GM19043 (cell line): Measurements from ENCODE around the gene SSX7.
"Not testable (repeated sequence)": the region's sequence is repeated elsewhere in the genome, so short reads cannot be mapped to it uniquely, and the experiment has no call there.

ENCODE experiments used
- ATAC-seq: cut with Tn5 transposase; IDR thresholded peaks from one replicate; pipeline ENCODE4 v1.9.1; 2021; ENCODE audit warnings: low read depth; ENCODE audit not compliant: unreplicated experiment

Gene SSX7, protein sequence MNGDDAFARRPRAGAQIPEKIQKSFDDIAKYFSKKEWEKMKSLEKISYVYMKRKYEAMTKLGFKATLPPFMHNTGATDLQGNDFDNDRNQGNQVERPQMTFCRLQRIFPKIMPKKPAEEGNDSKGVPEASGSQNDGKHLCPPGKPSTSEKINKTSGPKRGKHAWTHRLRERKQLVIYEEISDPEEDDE

DNA sequence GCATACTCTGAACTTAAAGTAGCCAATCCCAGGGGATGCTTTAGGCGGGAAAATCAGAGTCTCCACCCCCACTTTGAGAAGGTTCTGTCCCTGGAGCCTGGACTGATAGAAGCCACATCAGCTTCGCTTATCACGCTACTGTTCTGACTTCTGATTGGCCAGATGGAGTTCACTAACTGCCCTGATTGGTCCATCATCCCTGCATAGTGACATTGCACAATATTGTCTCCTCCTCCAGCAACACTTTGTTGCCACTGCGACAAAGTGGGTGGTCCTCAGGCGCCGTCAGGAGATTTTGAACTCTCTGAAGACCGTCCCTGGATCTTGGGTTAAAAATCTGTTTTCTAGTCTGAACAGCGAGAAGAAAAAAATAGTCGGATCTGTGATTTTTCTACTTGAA lies at the start of gene SSX7:
Gene SSX7, minus strand, starts transcription at position 101 of the 400 bp plus-strand sequence. CDS start 1,428 bp downstream, outside the sequence.
- ATAC-seq: not testable (repeated sequence)

DNA sequence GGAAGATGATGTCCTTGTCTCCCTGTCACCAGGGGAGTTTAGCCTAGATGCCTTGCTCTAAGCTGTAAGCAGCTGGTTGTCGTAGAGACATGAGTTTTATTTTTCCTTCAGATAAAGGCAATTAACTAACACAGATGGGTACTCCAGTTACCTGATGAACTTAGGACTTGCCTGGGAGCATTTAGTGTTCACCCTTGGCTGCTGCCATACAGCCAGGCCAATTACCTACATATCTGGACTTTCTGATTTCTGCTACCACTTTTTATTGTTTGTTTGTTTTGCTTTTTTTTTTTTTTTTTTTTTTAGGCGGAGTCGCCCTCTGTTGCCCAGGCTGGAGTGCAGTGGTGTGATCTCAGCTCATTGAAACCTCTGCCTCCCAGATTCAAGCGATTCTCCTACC lies 37.3 kb upstream of the SSX7 start:
- ATAC-seq: not testable (repeated sequence)

DNA sequence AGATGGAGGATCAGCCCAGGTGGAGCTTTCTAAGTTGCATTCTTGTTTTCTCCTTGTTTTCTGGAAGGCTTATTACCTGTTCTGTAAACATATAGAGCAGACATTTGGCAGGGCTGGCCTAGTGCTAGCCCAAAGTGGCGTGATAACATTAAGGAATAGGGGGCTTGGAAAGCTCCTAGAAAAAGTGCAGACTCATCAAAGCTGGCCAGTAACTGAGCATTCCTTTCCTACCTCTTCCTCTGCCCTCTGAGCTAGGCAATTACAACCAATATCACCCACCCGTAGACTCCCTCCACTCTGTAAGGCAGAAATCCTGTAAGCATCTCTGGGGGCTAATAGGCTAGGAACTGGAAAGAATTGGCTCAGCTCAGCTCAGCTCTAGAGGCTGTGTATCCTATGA lies 7.5 kb upstream of the SSX7 start:
- not testable (repeated sequence) for ATAC-seq

DNA sequence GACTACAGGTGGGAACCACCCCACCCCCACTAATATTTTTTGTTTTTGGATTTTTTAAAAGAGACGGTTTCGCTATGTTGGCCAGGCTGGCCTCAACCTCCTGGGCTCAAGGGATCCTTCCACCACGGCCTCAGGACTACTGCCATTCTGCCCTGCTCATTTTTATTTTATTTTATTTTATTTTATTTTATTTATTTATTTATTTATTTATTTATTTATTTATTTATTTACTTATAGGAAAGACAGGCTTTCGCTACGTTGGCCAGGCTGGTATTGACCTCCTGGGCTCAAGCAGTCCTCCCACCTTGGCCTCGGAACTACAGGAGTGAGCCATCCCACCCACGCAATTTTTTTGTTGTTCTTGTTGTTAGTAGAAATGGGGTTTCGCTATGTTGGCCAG lies 775 bp upstream of the SSX7 start:
- not testable (repeated sequence) for ATAC-seq

DNA sequence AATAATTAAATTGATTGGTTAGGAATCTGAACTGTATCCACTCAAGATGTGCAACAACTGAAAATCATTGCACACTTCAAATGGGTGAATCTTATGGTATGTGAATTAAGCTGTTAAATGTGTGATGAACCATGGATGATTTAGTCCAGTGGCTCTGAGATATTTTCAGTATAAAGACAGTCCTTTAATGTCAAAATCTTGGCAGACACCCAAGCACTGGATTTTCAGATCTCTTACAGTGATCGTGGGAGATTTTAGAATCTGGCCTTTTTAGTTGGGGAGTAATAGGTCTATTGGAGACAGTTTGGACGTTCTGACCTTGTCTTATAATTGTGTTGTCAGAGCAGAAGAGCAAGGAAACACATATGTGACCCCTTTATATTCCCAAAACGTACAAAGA lies 4.0 kb downstream of the SSX7 start:
- ATAC-seq: not testable (repeated sequence)

DNA sequence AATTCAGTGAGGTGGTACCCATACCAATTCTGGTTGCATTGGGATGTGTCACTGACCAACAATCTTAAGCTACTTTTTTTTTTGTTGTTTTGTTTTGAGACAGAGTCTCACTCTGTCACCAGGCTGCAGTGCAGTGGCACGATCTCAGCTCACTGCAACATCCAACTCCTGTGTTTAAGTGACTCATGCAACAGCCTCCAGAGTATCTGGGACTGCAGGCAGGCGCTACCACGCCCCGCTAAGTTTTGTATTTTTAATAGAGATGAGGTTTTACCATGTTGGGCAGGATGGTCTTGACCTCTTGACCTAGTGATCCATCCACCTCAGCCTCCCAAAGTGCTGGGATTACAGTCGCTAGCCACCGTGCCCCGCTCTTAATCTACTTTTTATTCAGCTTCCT lies 5.7 kb downstream of the SSX7 start:
- ATAC-seq: not testable (repeated sequence)

DNA sequence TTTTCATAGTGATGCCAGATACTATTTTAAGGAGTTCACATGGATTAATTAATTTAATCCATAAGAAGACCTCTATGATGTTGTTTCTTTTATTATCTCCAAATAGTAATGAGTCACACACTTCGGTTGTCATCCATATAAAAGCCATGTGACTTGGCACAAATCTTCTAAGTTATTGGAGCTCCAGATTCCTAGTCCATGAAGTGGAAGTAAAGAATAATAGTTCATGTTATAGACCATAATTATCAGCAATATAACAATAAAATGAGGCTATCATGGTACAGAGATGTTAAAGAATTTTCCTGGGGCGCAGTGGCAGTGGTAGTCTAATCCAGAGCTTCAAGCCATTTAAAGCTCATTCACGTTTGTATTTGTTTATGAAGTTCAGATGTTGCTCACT lies 26.2 kb downstream of the SSX7 start:
- ATAC-seq: not testable (repeated sequence)

DNA sequence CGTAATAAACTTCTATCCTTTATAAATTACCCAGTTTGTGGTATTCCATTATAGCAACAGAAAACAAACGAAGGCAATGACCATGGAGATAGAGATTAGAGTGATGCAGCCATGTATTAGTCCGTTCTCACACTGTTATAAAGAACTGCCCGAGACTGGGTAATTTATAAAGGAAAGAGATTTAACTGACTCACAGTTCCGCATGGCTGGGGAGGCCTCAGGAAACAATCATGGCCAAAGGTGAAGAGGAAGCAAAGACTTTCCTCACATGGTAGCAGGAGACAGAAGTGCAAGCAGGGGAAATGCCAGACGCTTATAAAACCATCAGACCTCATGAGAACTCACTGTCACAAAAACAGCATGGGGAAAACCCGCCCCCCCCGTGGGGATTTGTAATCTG lies 34.0 kb downstream of the SSX7 start:
- not testable (repeated sequence) for ATAC-seq

DNA sequence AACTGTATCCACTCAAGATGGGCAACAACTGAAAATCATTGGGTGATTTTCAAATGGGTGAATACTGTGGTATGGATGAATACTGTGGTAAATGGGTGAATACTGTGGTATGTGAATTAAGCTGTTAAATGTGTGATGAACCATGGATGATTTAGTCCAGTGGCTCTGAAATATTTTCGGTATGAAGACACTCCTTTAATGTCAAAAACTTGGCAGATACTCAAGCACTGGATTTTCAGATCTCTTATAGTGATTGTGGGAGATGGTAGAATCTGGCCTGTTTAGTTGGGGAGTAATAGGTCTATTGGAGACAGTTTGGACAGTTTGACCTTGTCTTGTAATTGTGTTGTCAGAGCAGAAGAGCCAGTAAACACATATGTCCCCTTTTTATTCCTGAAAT lies 45.7 kb downstream of the SSX7 start:
- ATAC-seq: no peak

DNA sequence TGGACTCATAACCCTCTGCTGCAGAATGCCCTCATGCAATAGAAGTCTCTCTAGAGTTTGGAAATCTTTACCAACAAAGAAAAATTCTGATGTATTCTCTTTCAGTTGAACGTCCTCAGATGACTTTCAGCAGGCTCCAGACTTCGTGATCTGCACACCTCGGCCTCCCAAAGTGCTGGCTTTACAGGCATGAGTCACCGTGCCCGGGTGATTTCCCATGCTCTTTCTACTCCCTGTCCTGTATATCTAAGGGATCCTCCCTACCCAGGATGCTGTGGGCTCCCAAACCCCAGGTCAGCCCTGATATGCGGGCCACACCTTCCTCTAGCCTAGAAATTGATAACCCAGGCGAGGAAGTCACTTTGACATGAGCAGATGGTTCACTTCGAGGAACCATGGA lies 51.5 kb downstream of the SSX7 start:
- ATAC-seq: not testable (repeated sequence)

DNA sequence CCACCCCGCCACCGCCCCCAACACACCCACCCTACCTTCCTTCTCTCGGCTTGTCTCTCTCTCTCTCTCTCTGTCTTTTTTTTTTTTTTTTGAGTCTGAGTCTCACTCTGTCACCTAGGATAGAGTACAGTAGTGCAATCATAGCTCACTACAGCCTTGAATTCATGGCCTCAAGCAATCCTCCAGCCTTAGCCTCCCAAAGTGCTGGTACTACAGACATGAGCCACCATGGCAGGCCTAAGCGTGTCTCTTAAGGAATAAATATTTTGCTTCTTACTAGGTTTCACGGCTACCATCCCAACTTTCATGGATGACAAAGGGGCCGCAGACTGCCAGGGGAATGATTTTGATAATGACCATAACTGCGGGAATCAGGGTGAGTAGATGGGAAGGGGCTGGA lies 55.8 kb downstream of the SSX7 start:
- no peak for ATAC-seq

DNA sequence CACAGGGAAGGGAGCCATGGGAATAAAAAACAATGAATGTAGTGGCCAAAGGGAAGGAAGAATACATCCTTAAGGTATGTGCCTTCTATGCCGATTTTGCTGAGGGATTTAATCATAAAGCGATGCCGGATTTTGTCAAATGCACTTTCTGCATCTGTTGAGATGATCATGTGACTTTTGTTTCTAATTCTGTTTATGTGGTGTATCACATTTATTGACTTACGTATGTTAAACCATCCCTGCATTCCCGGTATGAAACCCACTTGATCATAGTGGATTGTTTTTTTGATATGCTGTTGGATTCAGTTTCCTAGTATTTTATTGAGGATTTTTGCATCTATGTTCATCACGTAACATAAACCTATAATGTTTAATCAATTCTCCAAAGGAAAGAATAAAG lies 60.0 kb downstream of the SSX7 start:
- no peak for ATAC-seq
